Tibial nerve (tissue), 4 donors: Measurements from ENCODE around the gene NCOA1. TPM values are rescaled to one million over a fixed set of nuclear protein-coding genes. Genes with fewer than 3 reads are reported as not detected.

ENCODE experiments used
- DNase-seq, 2 donors: peaks; one replicate each; pipeline ENCODE4 v3.0.0-alpha.2; 2019; ENCODE audit warnings: low spot score in 2 of 2
- H3K27ac ChIP-seq, 4 donors: fragments of 200-600 bp; sonication (generic) in 3 of 4; one replicate each; pipeline ENCODE4 v1.5.1; 2017 to 2019; ENCODE audit warnings: mild to moderate bottlenecking in 1 of 4
- H3K27me3 ChIP-seq, 2 donors: fragments of 200-600 bp; sonication (generic) in 1 of 2; one replicate each; pipeline versions ENCODE4 v1.5.1 to v1.6.0; 2017 to 2019
- H3K36me3 ChIP-seq, 3 donors: fragments of 200-600 bp; sonication (generic); one replicate each; pipeline ENCODE4 v1.5.1; 2018 to 2019
- H3K4me1 ChIP-seq, 4 donors: fragments of 200-600 bp; sonication (generic) in 3 of 4; one replicate each; pipeline ENCODE4 v1.5.1; 2017 to 2019
- H3K4me3 ChIP-seq, 4 donors: fragments of 200-600 bp; sonication (generic) in 3 of 4; one replicate each; pipeline ENCODE4 v1.5.1; 2017 to 2019; ENCODE audit warnings: mild to moderate bottlenecking in 1 of 4, moderate library complexity in 1 of 4
- H3K9me3 ChIP-seq, 4 donors: fragments of 200-600 bp; sonication (generic) in 3 of 4; one replicate each; pipeline ENCODE4 v1.5.1; 2017 to 2019
- EP300 ChIP-seq, 2 donors: sonication (generic); formaldehyde crosslinking; IDR thresholded peaks; one replicate each; pipeline ENCODE4 v1.6.1; 2017; ENCODE audit warnings: antibody characterized with exemption in 2 of 2, mild to moderate bottlenecking in 1 of 2
- POLR2A ChIP-seq, 2 donors: fragments of 450-650 bp; IDR thresholded peaks; one replicate each; pipeline ENCODE4 v1.6.1; 2017; ENCODE audit warnings: antibody characterized with exemption in 2 of 2, mild to moderate bottlenecking in 2 of 2, moderate library complexity in 2 of 2
- WGBS, 2 donors: methylation state at CpG; one replicate each; pipeline ENCODE4 v1.1.5; 2018; 5-methylcytosine and 5-hydroxymethylcytosine counted together
- total RNA-seq, 4 donors: library from RNA; depleted of rRNA; stranded (reverse); fragments of >200 nt; gene quantifications; one replicate each; pipeline ENCODE4 v1.1.0, GENCODE V29; 2016
- TF ChIP-seq, protein P1 (sequence below), 5 experiments: fragments of 200-600 bp in 3 of 5; fragments of 450-650 bp in 2 of 5; sonication (generic) in 3 of 5; IDR thresholded peaks; one replicate each; pipeline ENCODE4 v1.5.1; 2016 to 2019; ENCODE audit warnings: antibody characterized with exemption in 5 of 5, mild to moderate bottlenecking in 3 of 5, moderate library complexity in 2 of 5

The NCOA1 gene
- total RNA-seq, 4 donors from 2014 or later = 57.0 to 78.9 (median 59.3) TPM

DNA sequence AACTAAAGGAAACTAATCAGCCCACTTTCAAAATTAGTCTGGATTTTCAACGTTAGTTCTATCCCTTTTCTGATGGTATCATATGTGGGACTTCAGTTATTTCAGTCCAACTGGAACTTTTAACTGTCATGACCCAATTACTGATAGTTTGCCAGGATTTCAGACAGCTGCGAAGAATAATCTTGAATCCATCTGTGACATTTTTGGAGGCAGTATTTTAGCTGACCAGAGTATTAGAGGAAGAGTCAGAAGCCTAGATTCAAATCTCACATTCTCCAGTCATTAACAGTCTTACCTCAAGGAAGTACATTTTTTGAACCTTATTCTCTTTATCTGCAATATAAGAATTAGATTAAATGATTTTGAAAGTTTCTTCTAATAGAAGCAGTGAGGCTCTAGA lies 220.8 kb downstream of the NCOA1 start:
- TF ChIP-seq, protein P1, sequence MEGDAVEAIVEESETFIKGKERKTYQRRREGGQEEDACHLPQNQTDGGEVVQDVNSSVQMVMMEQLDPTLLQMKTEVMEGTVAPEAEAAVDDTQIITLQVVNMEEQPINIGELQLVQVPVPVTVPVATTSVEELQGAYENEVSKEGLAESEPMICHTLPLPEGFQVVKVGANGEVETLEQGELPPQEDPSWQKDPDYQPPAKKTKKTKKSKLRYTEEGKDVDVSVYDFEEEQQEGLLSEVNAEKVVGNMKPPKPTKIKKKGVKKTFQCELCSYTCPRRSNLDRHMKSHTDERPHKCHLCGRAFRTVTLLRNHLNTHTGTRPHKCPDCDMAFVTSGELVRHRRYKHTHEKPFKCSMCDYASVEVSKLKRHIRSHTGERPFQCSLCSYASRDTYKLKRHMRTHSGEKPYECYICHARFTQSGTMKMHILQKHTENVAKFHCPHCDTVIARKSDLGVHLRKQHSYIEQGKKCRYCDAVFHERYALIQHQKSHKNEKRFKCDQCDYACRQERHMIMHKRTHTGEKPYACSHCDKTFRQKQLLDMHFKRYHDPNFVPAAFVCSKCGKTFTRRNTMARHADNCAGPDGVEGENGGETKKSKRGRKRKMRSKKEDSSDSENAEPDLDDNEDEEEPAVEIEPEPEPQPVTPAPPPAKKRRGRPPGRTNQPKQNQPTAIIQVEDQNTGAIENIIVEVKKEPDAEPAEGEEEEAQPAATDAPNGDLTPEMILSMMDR (IDR thresholded peaks at IDR 0.05) = no peak
- no peak for TF ChIP-seq POLR2A (IDR thresholded peaks at IDR 0.05)
- no peak for TF ChIP-seq EP300 (IDR thresholded peaks at IDR 0.05)
- no peak for DNase-seq
- no peak overlapping the region for H3K4me3 ChIP-seq
- WGBS, 2 donors = 68 to 70% methylated on average over 2 of the region's 2 CpGs
- no peaks in the 10 kb centered on the region for H3K27me3 ChIP-seq
- H3K9me3 ChIP-seq = no peaks in the 10 kb centered on the region
- no peak overlapping the region for H3K27ac ChIP-seq
- H3K36me3 ChIP-seq = peaks cover 0 to 68% (median 0%) of the 10 kb centered on the region in 3 donors
- H3K4me1 ChIP-seq = peaks cover 0 to 3% (median 0%) of the 10 kb centered on the region in 4 donors

DNA sequence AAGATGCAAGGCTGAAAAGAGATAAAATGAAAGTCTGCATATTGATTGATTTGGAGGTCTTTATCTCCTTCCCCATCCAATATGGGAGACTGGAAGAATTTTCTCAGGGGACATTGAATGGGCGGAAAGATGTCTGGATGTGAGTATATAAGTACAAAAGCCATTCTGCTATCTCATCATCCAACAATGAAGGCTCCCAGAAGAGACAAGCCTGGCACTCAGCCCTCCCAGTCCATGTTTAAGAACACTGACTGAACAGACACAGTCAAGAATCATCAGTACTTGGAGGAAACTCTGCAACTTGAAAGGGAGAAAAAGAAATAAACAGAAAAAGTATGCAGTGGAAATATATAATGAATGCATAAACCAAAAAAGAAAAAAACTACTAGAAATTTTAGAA lies 221.2 kb downstream of the NCOA1 start:
- Histone ChIP-seq H3K9me3 (no peaks in the 10 kb centered on the region), H3K4me1 (peaks cover 0 to 3% (median 0%) of the 10 kb centered on the region in 4 donors), H3K27me3 (no peaks in the 10 kb centered on the region), H3K36me3 (peaks cover 0 to 68% (median 0%) of the 10 kb centered on the region in 3 donors), H3K27ac (no peak overlapping the region), H3K4me3 (no peak overlapping the region)
- no peak for DNase-seq
- WGBS, 2 donors = 60 to 69% methylated on average over 1 of the region's 1 CpG
- TF ChIP-seq, protein P1 (IDR thresholded peaks at IDR 0.05) = no peak
- TF ChIP-seq POLR2A (IDR thresholded peaks at IDR 0.05) (no peak), EP300 (IDR thresholded peaks at IDR 0.05) (no peak)

DNA sequence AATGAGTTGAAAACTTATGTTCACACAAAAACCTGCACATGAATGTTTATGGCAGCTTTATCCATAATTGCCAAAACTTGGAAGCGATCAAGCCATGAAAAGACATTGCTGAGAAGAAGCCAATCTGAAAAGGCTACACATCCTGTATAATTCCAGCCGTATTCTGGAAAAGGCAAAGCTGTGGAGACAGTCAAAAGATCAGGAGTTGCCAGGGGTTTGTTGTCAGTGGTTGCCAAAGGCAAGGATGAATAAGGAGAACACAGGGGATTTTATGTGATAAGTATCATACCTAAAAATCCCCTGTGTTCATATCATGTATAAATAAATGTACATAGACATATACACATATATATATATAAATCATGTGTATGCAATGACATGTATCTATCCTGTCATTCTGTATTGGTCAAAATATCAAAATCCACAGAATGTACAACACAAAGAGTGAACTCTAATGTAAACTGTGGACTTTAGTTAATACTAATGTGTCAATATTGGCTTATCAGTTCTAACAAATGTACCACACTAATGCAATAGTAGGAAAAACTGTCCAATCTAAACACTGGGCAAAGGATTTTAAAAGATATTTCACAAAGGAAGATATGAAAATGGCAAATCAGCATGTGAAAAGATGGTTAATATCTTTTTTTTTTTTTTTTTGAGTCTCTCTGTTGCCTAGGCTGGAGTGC lies 226.4 kb downstream of the NCOA1 start:
- H3K9me3 ChIP-seq = no peaks in the 10 kb centered on the region
- H3K4me3 ChIP-seq = no peak overlapping the region
- H3K4me1 ChIP-seq = peaks cover 0 to 18% (median 11%) of the 10 kb centered on the region in 4 donors
- 97 to 98% methylated on average over 2 of the region's 2 CpGs for WGBS, 2 donors
- peaks cover 0 to 44% (median 0%) of the 10 kb centered on the region in 3 donors for H3K36me3 ChIP-seq
- TF ChIP-seq, protein P1 (IDR thresholded peaks at IDR 0.05) = no peak
- TF ChIP-seq POLR2A (IDR thresholded peaks at IDR 0.05) = no peak
- TF ChIP-seq EP300 (IDR thresholded peaks at IDR 0.05) = no peak
- DNase-seq = no peak
- H3K27me3 ChIP-seq = no peaks in the 10 kb centered on the region
- H3K27ac ChIP-seq = no peak overlapping the region

DNA sequence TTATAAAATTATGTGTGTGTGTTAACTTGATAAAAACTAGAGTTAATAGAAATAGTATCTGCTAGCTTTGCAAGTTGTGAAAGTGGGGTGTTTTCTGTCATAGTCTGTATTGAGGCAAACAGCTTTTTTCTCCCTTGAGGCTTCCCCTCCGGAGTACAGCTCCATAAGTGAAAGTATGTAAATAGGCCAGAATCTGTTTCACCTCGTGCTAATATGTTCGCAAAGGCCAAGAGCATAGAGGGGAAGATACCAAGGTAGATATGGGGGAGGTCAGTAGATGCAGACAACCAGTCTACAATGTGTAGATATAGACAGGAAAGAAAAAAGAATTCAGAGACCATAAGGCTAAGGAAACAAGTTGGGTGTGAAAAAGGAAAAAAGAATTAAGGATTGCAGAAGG lies 229.3 kb downstream of the NCOA1 start:
- TF ChIP-seq, protein P1 (IDR thresholded peaks at IDR 0.05) = no peak
- TF ChIP-seq EP300 (IDR thresholded peaks at IDR 0.05) (no peak), POLR2A (IDR thresholded peaks at IDR 0.05) (no peak)
- no peak overlapping the region for H3K4me3 ChIP-seq
- no peak for DNase-seq
- peaks cover 0 to 39% (median 18%) of the 10 kb centered on the region in 4 donors for H3K4me1 ChIP-seq
- no peaks in the 10 kb centered on the region for H3K9me3 ChIP-seq
- peaks cover 0 to 30% (median 0%) of the 10 kb centered on the region in 3 donors for H3K36me3 ChIP-seq
- no peaks in the 10 kb centered on the region for H3K27me3 ChIP-seq
- peak overlapping the region in 2 of 4 donors; percentile 72 to 88 for H3K27ac ChIP-seq
- 69 to 82% methylated on average over 3 of the region's 3 CpGs for WGBS, 2 donors

DNA sequence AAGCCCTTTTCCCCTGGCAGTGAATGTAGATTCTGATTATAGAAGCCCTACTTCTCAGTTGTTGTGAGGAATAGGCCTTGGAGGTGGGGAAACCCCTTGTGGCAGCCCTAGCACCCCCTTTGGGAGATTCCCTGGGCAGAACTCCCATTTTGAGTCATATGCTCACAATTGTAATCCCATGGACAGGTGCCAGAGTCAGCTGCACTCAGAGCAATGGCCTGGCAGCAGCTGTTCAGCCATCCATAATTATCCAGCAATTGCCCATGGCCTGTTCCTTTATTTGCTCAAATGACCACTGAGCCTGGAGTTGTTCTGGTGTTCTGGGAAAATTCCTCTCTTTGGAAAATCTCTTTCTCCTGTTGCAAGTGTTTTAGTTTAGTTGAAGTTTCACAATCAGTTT lies 230.4 kb downstream of the NCOA1 start:
- H3K9me3 ChIP-seq = no peaks in the 10 kb centered on the region
- no peaks in the 10 kb centered on the region for H3K27me3 ChIP-seq
- peak in 1 of 2 donors; percentile 79 for TF ChIP-seq EP300 (IDR thresholded peaks at IDR 0.05)
- TF ChIP-seq POLR2A (IDR thresholded peaks at IDR 0.05) = no peak
- TF ChIP-seq, protein P1 (IDR thresholded peaks at IDR 0.05) = no peak
- peaks cover 0 to 39% (median 18%) of the 10 kb centered on the region in 4 donors for H3K4me1 ChIP-seq
- H3K4me3 ChIP-seq = no peak overlapping the region
- peak overlapping the region; percentile 46 to 88 (median 66) for H3K27ac ChIP-seq
- peak; percentile 51 to 68 for DNase-seq
- peaks cover 0 to 20% (median 0%) of the 10 kb centered on the region in 3 donors for H3K36me3 ChIP-seq
